Urothelium cell line (cell line): ENCODE results near the gene RELB.
"Not testable (repeated sequence)": the region's sequence is repeated elsewhere in the genome, so short reads cannot be mapped to it uniquely, and the experiment has no call there.

Experiments
- DNase-seq: peaks from one replicate; pipeline ENCODE4 v3.0.0; 2011; ENCODE audit warnings: low spot score, mixed read lengths
- FAIRE-seq: peaks from 2 replicates; lab custom pipeline; 2011; peaks lifted over from hg19 to GRCh38; lab: Jason Lieb, UNC

RELB gene

GRCh38 chr19:45001087-45001739 is at the start of gene RELB:
Gene RELB (plus strand): TSS chr19:45001464. CDS start chr19:45001580, 116 bp downstream.
- DNase-seq, result peak; percentile 98
- peak; percentile 81 for FAIRE-seq

GRCh38 chr19:44954278-44954648 is 47.0 kb upstream of the RELB start:
- FAIRE-seq (no peak), DNase-seq (no peak)

- FAIRE-seq, result peak; percentile 61
- peak; percentile 99 for DNase-seq
These were observed 46.4 kb upstream of the RELB start, which contains the start of gene CLPTM1 for GRCh38 chr19:44954649-44955504. Gene CLPTM1 (plus strand): TSS chr19:44955380. CDS start chr19:44955396, 16 bp downstream.

GRCh38 chr19:44955505-44956439 is 45.5 kb upstream of the RELB start:
- no peak for DNase-seq
- FAIRE-seq, result no peak

- no peak for DNase-seq
These were observed 43.7 kb upstream of the RELB start for GRCh38 chr19:44957526-44957925.

GRCh38 chr19:44958090-44958489 is 43.2 kb upstream of the RELB start:
- FAIRE-seq, result no peak
- DNase-seq, result no peak

More at GRCh38 chr19:44957526-44957925, 43.7 kb upstream of the RELB start:
- FAIRE-seq, result no peak

- no peak for DNase-seq
- no peak for FAIRE-seq
These were observed 41.6 kb upstream of the RELB start for GRCh38 chr19:44959691-44960090.

GRCh38 chr19:44960906-44961728 is 40.1 kb upstream of the RELB start:
- no peak for FAIRE-seq
- no peak for DNase-seq

GRCh38 chr19:44961821-44962220 is 39.4 kb upstream of the RELB start:
- DNase-seq (no peak), FAIRE-seq (no peak)

GRCh38 chr19:44968118-44968517 is 33.1 kb upstream of the RELB start:
- FAIRE-seq (no peak), DNase-seq (no peak)

- DNase-seq (no peak), FAIRE-seq (no peak)
These were observed 32.6 kb upstream of the RELB start for GRCh38 chr19:44968670-44969069.

GRCh38 chr19:44969437-44969836 is 31.8 kb upstream of the RELB start:
- FAIRE-seq (no peak), DNase-seq (no peak)

GRCh38 chr19:44971451-44971850 is 29.8 kb upstream of the RELB start:
- not testable (repeated sequence) for FAIRE-seq, DNase-seq

- DNase-seq, result no peak
- no peak for FAIRE-seq
These were observed 28.5 kb upstream of the RELB start for GRCh38 chr19:44972802-44973201.

GRCh38 chr19:44973982-44974735 is 27.1 kb upstream of the RELB start:
- FAIRE-seq, result no peak
- no peak for DNase-seq

GRCh38 chr19:44974857-44975256 is 26.4 kb upstream of the RELB start:
- no peak for FAIRE-seq
- DNase-seq, result no peak

- FAIRE-seq (no peak), DNase-seq (no peak)
These were observed 25.8 kb upstream of the RELB start for GRCh38 chr19:44975444-44975843.

- FAIRE-seq, result no peak
- no peak for DNase-seq
These were observed 17.3 kb upstream of the RELB start for GRCh38 chr19:44984005-44984404.

- FAIRE-seq, result no peak
- DNase-seq, result no peak
These were observed 15.8 kb upstream of the RELB start for GRCh38 chr19:44985445-44985844.
